Hepatocyte (in vitro differentiated cells): ENCODE results near the gene ZBTB7A. TPM values are rescaled to one million over a fixed set of nuclear protein-coding genes. Genes with fewer than 3 reads are reported as not detected.

Experiments
- DNase-seq: peaks from one replicate; pipeline ENCODE4 v3.0.0-alpha.2; 2016; ENCODE audit warnings: low spot score
- H2AFZ ChIP-seq: fragments of 200-600 bp; sonication (generic); 2 replicates; pipeline ENCODE4 v1.6.0; 2016; ENCODE audit warnings: antibody characterized with exemption, mild to moderate bottlenecking
- H3K27ac ChIP-seq: fragments of 200-600 bp; sonication (generic); 2 replicates; pipeline ENCODE4 v1.5.1; 2016; ENCODE audit warnings: mild to moderate bottlenecking
- H3K27me3 ChIP-seq: fragments of 200-600 bp; sonication (generic); 2 replicates; pipeline ENCODE4 v1.6.1; 2016
- H3K36me3 ChIP-seq: fragments of 200-600 bp; sonication (generic); replicated peaks from 2 replicates; pipeline ENCODE4 v1.5.1; 2016; ENCODE audit warnings: low read depth; ENCODE audit not compliant: insufficient read depth
- H3K4me1 ChIP-seq: fragments of 200-600 bp; sonication (generic); 2 replicates; pipeline ENCODE4 v1.5.1; 2016; ENCODE audit warnings: mild to moderate bottlenecking, moderate library complexity; ENCODE audit not compliant: insufficient read depth
- H3K4me2 ChIP-seq: fragments of 200-600 bp; sonication (generic); 2 replicates; pipeline ENCODE4 v1.6.0; 2016
- H3K4me3 ChIP-seq: fragments of 200-600 bp; sonication (generic); 2 replicates; pipeline ENCODE4 v1.5.1; 2016; ENCODE audit warnings: mild to moderate bottlenecking
- H3K79me2 ChIP-seq: fragments of 200-600 bp; sonication (generic); 2 replicates; pipeline ENCODE4 v1.6.0; 2017; ENCODE audit warnings: mild to moderate bottlenecking
- H3K9me2 ChIP-seq: fragments of 200-600 bp; sonication (generic); replicated peaks from 2 replicates; pipeline ENCODE4 v1.6.0; 2017; ENCODE audit warnings: mild to moderate bottlenecking; ENCODE audit not compliant: insufficient read depth
- H3K9me3 ChIP-seq: fragments of 200-600 bp; sonication (generic); 2 replicates; pipeline ENCODE4 v1.5.1; 2016; ENCODE audit warnings: low read depth, mild to moderate bottlenecking
- H4K20me1 ChIP-seq: fragments of 200-600 bp; sonication (generic); 2 replicates; pipeline ENCODE4 v1.6.0; 2016; ENCODE audit warnings: mild to moderate bottlenecking; ENCODE audit not compliant: insufficient read depth, poor library complexity, severe bottlenecking
- CTCF ChIP-seq: fragments of 200-600 bp; sonication (generic); IDR thresholded peaks from 2 replicates; pipeline ENCODE4 v1.5.1; 2016; ENCODE audit warnings: antibody characterized with exemption, mild to moderate bottlenecking; ENCODE audit not compliant: poor library complexity
- EZH2 ChIP-seq: fragments of 200-600 bp; sonication (generic); IDR thresholded peaks from 2 replicates; pipeline ENCODE4 v1.6.1; 2016; ENCODE audit warnings: antibody characterized with exemption, mild to moderate bottlenecking, borderline replicate concordance
- EZH2phosphoT487 ChIP-seq: fragments of 200-600 bp; sonication (generic); IDR thresholded peaks from one replicate; pipeline ENCODE4 v1.6.1; 2018; ENCODE audit warnings: antibody characterized with exemption, mild to moderate bottlenecking, low read depth, moderate library complexity; ENCODE audit not compliant: unreplicated experiment, severe bottlenecking
- WGBS: methylation state at CpG from one replicate; pipeline ENCODE4 v1.1.6; 2016; ENCODE audit warnings: low lambda C conversion rate; ENCODE audit errors: missing lambda C conversion rate; 5-methylcytosine and 5-hydroxymethylcytosine counted together
- polyA plus RNA-seq: library from polyadenylated mRNA; unstranded; fragments of >200 nt; fragmentation: Nextera tagmentation; extraction: Ambion mirVana; gene quantifications from 2 replicates; pipeline ENCODE4 v1.2.1, GENCODE V29; 2016
- total RNA-seq: library from RNA; depleted of rRNA; stranded (reverse); fragments of >200 nt; gene quantifications from 2 replicates; pipeline ENCODE4 v1.2.3, GENCODE V29; 2014

ZBTB7A gene
- total and polyA plus RNA-seq, 2 experiments from 2014 or later: 23.3 to 46.1 TPM

- H3K4me1 ChIP-seq: peaks cover 16% of the 10 kb centered on the region
- no peaks in the 10 kb centered on the region for H3K9me3 ChIP-seq
- no peak for DNase-seq
- TF ChIP-seq CTCF (peak; percentile 3), EZH2 (no peak), EZH2phosphoT487 (no peak)
- peak overlapping the region; percentile 100 for H3K4me3 ChIP-seq
- H3K79me2 ChIP-seq: peaks cover 29% of the 10 kb centered on the region
- H2AFZ ChIP-seq: peak overlapping the region; percentile 96
- 1% methylated on average over 38 of the region's 58 CpGs for WGBS
- peak overlapping the region; percentile 97 for H3K4me2 ChIP-seq
- H4K20me1 ChIP-seq: peaks cover 25% of the 10 kb centered on the region
- H3K27ac ChIP-seq: peak overlapping the region; percentile 98
- no peaks in the 10 kb centered on the region for H3K27me3 ChIP-seq
- no peaks in the 10 kb centered on the region for H3K9me2 ChIP-seq
- H3K36me3 ChIP-seq: no peaks in the 10 kb centered on the region
Observed at GRCh38 chr19:4067396-4068046, 822 bp upstream of the ZBTB7A start.

- peaks cover 29% of the 10 kb centered on the region for H3K4me1 ChIP-seq
- H3K36me3 ChIP-seq: no peaks in the 10 kb centered on the region
- no peaks in the 10 kb centered on the region for H3K9me3 ChIP-seq
- WGBS: 4% methylated on average over 5 of the region's 31 CpGs
- DNase-seq: no peak
- peak overlapping the region; percentile 97 for H3K4me2 ChIP-seq
- peaks cover 43% of the 10 kb centered on the region for H3K79me2 ChIP-seq
- TF ChIP-seq CTCF (peak; percentile 1), EZH2 (no peak)
- peak overlapping the region; percentile 51 for H2AFZ ChIP-seq
- H3K9me2 ChIP-seq: no peaks in the 10 kb centered on the region
- peak overlapping the region; percentile 98 for H3K27ac ChIP-seq
- no peaks in the 10 kb centered on the region for H3K27me3 ChIP-seq
- peak overlapping the region; percentile 100 for H3K4me3 ChIP-seq
- peaks cover 38% of the 10 kb centered on the region for H4K20me1 ChIP-seq
Observed at GRCh38 chr19:4066176-4066606, 508 bp downstream of the ZBTB7A start.

GRCh38 chr19:4065430-4066175, 1.1 kb downstream of the ZBTB7A start:
- TF ChIP-seq CTCF: no peak
- TF ChIP-seq EZH2: no peak
- TF ChIP-seq EZH2phosphoT487: no peak
- no peaks in the 10 kb centered on the region for H3K9me2 ChIP-seq
- H3K4me1 ChIP-seq: peaks cover 35% of the 10 kb centered on the region
- H3K36me3 ChIP-seq: no peaks in the 10 kb centered on the region
- H3K79me2 ChIP-seq: peaks cover 48% of the 10 kb centered on the region
- DNase-seq: peak; percentile 99
- WGBS: no CpG with 5 or more reads among the region's 98 CpGs
- H3K4me3 ChIP-seq: peak overlapping the region; percentile 7
- peak overlapping the region; percentile 71 for H3K27ac ChIP-seq
- H3K9me3 ChIP-seq: no peaks in the 10 kb centered on the region
- H2AFZ ChIP-seq: no peak overlapping the region
- H4K20me1 ChIP-seq: peaks cover 44% of the 10 kb centered on the region
- no peaks in the 10 kb centered on the region for H3K27me3 ChIP-seq
- no peak overlapping the region for H3K4me2 ChIP-seq
